K562 (cell line): ENCODE data around the gene DIP2A.

Source experiments
- ATF6 ChIP-seq: sonication (generic); formaldehyde crosslinking; IDR thresholded peaks from 2 replicates; pipeline ENCODE4 v1.4.0; 2020; ENCODE audit warnings: mild to moderate bottlenecking, missing genetic modification reagents
- CEBPB ChIP-seq: fragments of 450-650 bp; IDR thresholded peaks from 2 replicates; pipeline ENCODE4 v1.6.1; 2016; ENCODE audit warnings: missing genetic modification characterization, missing compliant biosample characterization
- CTCF ChIP-seq, 3 experiments: IDR thresholded peaks in 2 of 3; conservative IDR thresholded peaks in 1 of 3; 2 replicates each; pipeline ENCODE4 v1.5.1; 2011 to 2012; ENCODE audit warnings: low read length in 3 of 3, mild to moderate bottlenecking in 3 of 3, control low read depth in 2 of 3, improper control_type of control experiment in 1 of 3, inconsistent platforms in 1 of 3, low read depth in 1 of 3, mixed read lengths in 1 of 3, moderate library complexity in 1 of 3; ENCODE audit not compliant: insufficient read depth in 2 of 3
- E2F5 ChIP-seq: sonication (generic); formaldehyde crosslinking; IDR thresholded peaks from 2 replicates; pipeline ENCODE4 v1.8.0; 2022; ENCODE audit warnings: mild to moderate bottlenecking, missing genetic modification reagents
- FOXO4 ChIP-seq: fragments of 450-650 bp; formaldehyde crosslinking; IDR thresholded peaks from 2 replicates; pipeline ENCODE4 v1.4.0; 2020; ENCODE audit warnings: mild to moderate bottlenecking, moderate library complexity
- MTA1 ChIP-seq: fragments of 450-650 bp; IDR thresholded peaks from 2 replicates; pipeline ENCODE4 v1.6.1; 2017; ENCODE audit warnings: borderline replicate concordance
- NFIC ChIP-seq: fragments of 450-650 bp; IDR thresholded peaks from 2 replicates; pipeline ENCODE4 v1.6.1; 2017; ENCODE audit warnings: mild to moderate bottlenecking, inconsistent platforms
- RNF219 ChIP-seq: fragments of 250-450 bp; sonication (Bioruptor Pico); IDR thresholded peaks from 2 replicates; pipeline ENCODE4 v1.5.0; 2022; ENCODE audit warnings: mild to moderate bottlenecking
- SIN3A ChIP-seq, 2 experiments: fragments of 150-350 bp in 1 of 2; IDR thresholded peaks; 2 replicates each; pipeline ENCODE4 v1.6.1; 2011 to 2016; ENCODE audit warnings: borderline replicate concordance in 2 of 2, low read depth in 2 of 2, low read length in 2 of 2, mild to moderate bottlenecking in 2 of 2, moderate library complexity in 2 of 2; ENCODE audit not compliant: control insufficient read depth in 1 of 2
- SRSF9 ChIP-seq: fragments of 200-400 bp; formaldehyde crosslinking; IDR thresholded peaks from 2 replicates; pipeline ENCODE4 v1.6.1; 2017; ENCODE audit warnings: low read depth, low read length, borderline replicate concordance
- ZBTB26 ChIP-seq: fragments of 450-650 bp; formaldehyde crosslinking; IDR thresholded peaks from 2 replicates; pipeline ENCODE4 v1.4.0; 2022; ENCODE audit warnings: missing genetic modification characterization
- ZC3H11A ChIP-seq: IDR thresholded peaks from 2 replicates; pipeline ENCODE4 v1.6.1; 2012; ENCODE audit warnings: low read depth, low read length, improper control_type of control experiment
- ZNF224 ChIP-seq: sonication (generic); formaldehyde crosslinking; IDR thresholded peaks from 2 replicates; pipeline ENCODE4 v1.8.0; 2022; ENCODE audit warnings: mild to moderate bottlenecking, missing genetic modification reagents
- ZNF561 ChIP-seq: fragments of 450-650 bp; formaldehyde crosslinking; conservative IDR thresholded peaks from 2 replicates; pipeline ENCODE4 v1.4.0; 2020; ENCODE audit warnings: mild to moderate bottlenecking, moderate library complexity

DNA sequence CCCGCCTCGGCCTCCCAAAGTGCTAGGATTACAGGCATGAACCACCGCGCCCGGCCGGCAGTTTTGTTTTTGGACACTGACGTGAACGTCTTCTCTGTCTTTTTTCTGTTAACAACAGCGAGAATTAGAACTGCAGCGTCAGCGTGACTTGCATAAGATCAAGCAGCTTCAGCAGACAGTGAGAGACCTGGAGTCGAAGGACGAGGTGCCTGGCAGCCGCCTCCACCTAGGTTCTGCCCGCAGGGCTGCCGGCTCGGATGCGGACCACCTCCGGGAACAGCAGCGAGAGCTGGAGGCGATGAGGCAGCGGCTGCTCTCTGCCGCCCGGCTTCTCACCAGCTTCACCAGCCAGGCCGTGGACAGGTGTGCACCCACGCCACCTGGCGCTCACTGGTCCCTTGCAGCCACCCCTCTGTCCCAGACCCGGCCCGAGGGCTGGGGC lies 22.9 kb upstream of the DIP2A start:
- TF ChIP-seq SRSF9 (no peak), ZC3H11A (no peak), SIN3A (IDR thresholded peaks at IDR 0.05; ENCODE audit: borderline replicate concordance in 2 of 2, control insufficient read depth in 1 of 2, low read depth in 2 of 2, low read length in 2 of 2) (no peak), RNF219 (CRISPR knock-in tag) (no peak), E2F5 (CRISPR knock-in tag) (no peak), ZBTB26 (CRISPR knock-in tag) (no peak), ATF6 (no peak), ZNF224 (CRISPR knock-in tag) (no peak), MTA1 (no peak), NFIC (no peak), CTCF (IDR thresholded peaks at IDR 0.05 in 2 of 3, conservative IDR thresholded peaks at IDR 0.05 in 1 of 3; ENCODE audit: insufficient read depth in 2 of 3, low read depth in 1 of 3, low read length in 3 of 3) (no peak), CEBPB (tag) (no peak), FOXO4 (CRISPR knock-in tag) (no peak), ZNF561 (CRISPR knock-in tag) (no peak)
